Gastrocnemius medialis (tissue), 4 donors: ENCODE measurements around the gene UNC93A. TPM values are rescaled to one million over a fixed set of nuclear protein-coding genes. Genes with fewer than 3 reads are reported as not detected.

Experiments
- ATAC-seq, 2 donors: fragments of 150-250 bp; one replicate each; pipeline ENCODE4 v1.9.1; 2016
- DNase-seq, 2 donors: peaks; one replicate each; pipeline ENCODE4 v3.0.0-alpha.2; 2019
- H3K27ac ChIP-seq, 4 donors: fragments of 200-600 bp; sonication (generic); 1 replicate in 1 of 4; 2 replicates in 3 of 4; pipeline ENCODE4 v1.5.1; 2016 to 2018; ENCODE audit warnings: mild to moderate bottlenecking in 2 of 4, moderate library complexity in 1 of 4
- H3K27me3 ChIP-seq, 3 donors: fragments of 200-600 bp; sonication (generic) in 2 of 3; 1 replicate in 1 of 3; 2 replicates in 2 of 3; pipeline versions ENCODE4 v1.5.1 to v1.6.0; 2016 to 2019; ENCODE audit warnings: mild to moderate bottlenecking in 1 of 3, moderate library complexity in 1 of 3
- H3K36me3 ChIP-seq, 2 donors: fragments of 200-600 bp; sonication (generic) in 1 of 2; one replicate each; pipeline ENCODE4 v1.5.1; 2017 to 2018
- H3K4me1 ChIP-seq, 2 donors: fragments of 200-600 bp; sonication (generic) in 1 of 2; one replicate each; pipeline ENCODE4 v1.5.1; 2016 to 2017; ENCODE audit warnings: mild to moderate bottlenecking in 2 of 2
- H3K4me3 ChIP-seq, 4 donors: fragments of 200-600 bp; sonication (generic) in 3 of 4; 1 replicate in 1 of 4; 2 replicates in 3 of 4; pipeline ENCODE4 v1.5.1; 2016 to 2019; ENCODE audit warnings: mild to moderate bottlenecking in 2 of 4
- H3K9me3 ChIP-seq, 3 donors: fragments of 200-600 bp; sonication (generic) in 2 of 3; 1 replicate in 1 of 3; 2 replicates in 2 of 3; pipeline ENCODE4 v1.5.1; 2016 to 2019
- CTCF ChIP-seq, 5 experiments: fragments of 450-650 bp in 3 of 5; fragments of 200-600 bp in 2 of 5; sonication (generic) in 2 of 5; IDR thresholded peaks in 4 of 5; conservative IDR thresholded peaks in 1 of 5; 1 replicate in 4 of 5; 2 replicates in 1 of 5; pipeline ENCODE4 v1.5.1; 2016 to 2019; ENCODE audit warnings: antibody characterized with exemption in 5 of 5, mild to moderate bottlenecking in 3 of 5, moderate library complexity in 3 of 5
- POLR2A ChIP-seq, 2 donors: fragments of 450-650 bp; IDR thresholded peaks; one replicate each; pipeline ENCODE4 v1.6.1; 2017; ENCODE audit warnings: antibody characterized with exemption in 2 of 2, mild to moderate bottlenecking in 2 of 2, moderate library complexity in 2 of 2
- in situ Hi-C, 4 donors: fragments of 200-750 bp; cut with MboI; loops; one replicate each; pipeline versions ENCODE4 v1.15.0 to v1.8.0; 2017; ENCODE audit warnings: low sequenced_read_pairs in 4 of 4
- intact Hi-C: fragments of 100-400 bp; cut with DNase I; formaldehyde crosslinking; loops from one replicate; pipeline ENCODE4 v1.15.1; 2023; ENCODE audit warnings: low total_unique reads
- total RNA-seq, 4 donors: library from RNA; depleted of rRNA; stranded (reverse); fragments of >200 nt; gene quantifications; one replicate each; pipeline versions ENCODE4 v1.1.0 to v1.2.3, GENCODE V29; 2016

UNC93A gene
- total RNA-seq, 4 donors from 2014 or later: not detected

GRCh38 chr6:167329014-167329413, 37.9 kb downstream of the UNC93A start:
- in situ Hi-C loops (no loop called here), intact Hi-C loops (no loop called here)
- TF ChIP-seq CTCF (IDR thresholded peaks at IDR 0.05 in 4 of 5, conservative IDR thresholded peaks at IDR 0.05 in 1 of 5) (no peak), POLR2A (IDR thresholded peaks at IDR 0.05) (no peak)
- Histone ChIP-seq H3K36me3 (no peaks in the 10 kb centered on the region), H3K4me3 (no peak overlapping the region), H3K27ac (no peak overlapping the region), H3K4me1 (no peaks in the 10 kb centered on the region), H3K9me3 (no peaks in the 10 kb centered on the region), H3K27me3 (peaks cover 0 to 6% (median 2%) of the 10 kb centered on the region in 3 donors)
- ATAC-seq: no peak
- no peak for DNase-seq

- Histone ChIP-seq H3K4me1 (no peaks in the 10 kb centered on the region), H3K27me3 (peaks cover 0 to 6% (median 2%) of the 10 kb centered on the region in 3 donors), H3K27ac (no peak overlapping the region), H3K4me3 (no peak overlapping the region), H3K9me3 (no peaks in the 10 kb centered on the region), H3K36me3 (no peaks in the 10 kb centered on the region)
- in situ Hi-C loops (no loop called here), intact Hi-C loops (no loop called here)
- DNase-seq: no peak
- no peak for ATAC-seq
- TF ChIP-seq CTCF (IDR thresholded peaks at IDR 0.05 in 4 of 5, conservative IDR thresholded peaks at IDR 0.05 in 1 of 5) (no peak), POLR2A (IDR thresholded peaks at IDR 0.05) (no peak)
Measured at GRCh38 chr6:167330750-167331149, 39.6 kb downstream of the UNC93A start.

- Histone ChIP-seq H3K9me3 (no peaks in the 10 kb centered on the region), H3K27ac (no peak overlapping the region), H3K27me3 (peaks cover 0 to 6% (median 2%) of the 10 kb centered on the region in 3 donors), H3K36me3 (no peaks in the 10 kb centered on the region), H3K4me3 (no peak overlapping the region), H3K4me1 (no peaks in the 10 kb centered on the region)
- intact Hi-C loops (no loop called here), in situ Hi-C loops (no loop called here)
- ATAC-seq (no peak), DNase-seq (no peak)
- no peak for TF ChIP-seq CTCF (IDR thresholded peaks at IDR 0.05 in 4 of 5, conservative IDR thresholded peaks at IDR 0.05 in 1 of 5)
- TF ChIP-seq POLR2A (IDR thresholded peaks at IDR 0.05): no peak
Measured at GRCh38 chr6:167331565-167331964, 40.5 kb downstream of the UNC93A start.

DNA sequence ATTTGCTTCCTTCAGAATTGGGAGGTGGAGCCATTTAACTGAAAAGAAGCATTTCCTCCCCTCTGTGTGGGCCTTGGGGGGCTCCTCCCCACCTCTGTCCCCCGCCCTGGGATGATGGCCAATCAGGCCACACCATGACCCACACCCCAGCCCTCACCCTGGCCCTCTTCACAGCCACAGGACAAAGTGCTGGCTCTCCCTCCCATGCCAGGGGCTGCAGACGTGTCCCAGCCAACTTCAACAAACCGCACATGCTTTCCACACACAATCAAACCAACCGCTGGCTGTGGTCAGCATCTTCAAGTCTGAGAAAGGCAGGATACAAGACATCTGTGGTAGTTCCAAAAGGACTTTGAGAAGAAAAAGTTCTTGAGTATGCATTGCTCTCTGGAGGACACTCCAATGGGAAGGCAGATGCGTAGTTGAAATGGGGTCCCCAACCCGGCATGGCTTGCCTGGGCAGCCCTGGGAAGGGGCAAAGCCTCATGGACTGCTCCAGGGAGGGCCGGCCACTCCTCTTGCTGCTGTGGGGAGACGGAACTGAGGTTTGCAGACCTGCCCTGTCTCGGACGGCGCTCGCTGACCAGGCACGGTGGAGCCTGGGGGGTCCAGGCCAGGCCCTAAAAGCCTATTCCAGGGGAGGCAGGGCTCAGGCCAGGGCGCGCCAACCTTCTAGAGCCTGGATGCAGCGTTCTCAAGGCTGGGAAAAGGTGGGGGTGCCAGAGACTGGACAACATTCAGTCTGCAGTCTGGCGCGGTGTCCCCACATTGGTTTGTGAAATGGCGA, 45.9 kb downstream of the UNC93A start:
- Histone ChIP-seq H3K9me3 (no peaks in the 10 kb centered on the region), H3K4me3 (no peak overlapping the region), H3K27ac (no peak overlapping the region), H3K36me3 (no peaks in the 10 kb centered on the region), H3K27me3 (no peaks in the 10 kb centered on the region), H3K4me1 (no peaks in the 10 kb centered on the region)
- ATAC-seq: no peak
- in situ Hi-C loops (no loop called here), intact Hi-C loops (no loop called here)
- no peak for DNase-seq
- TF ChIP-seq POLR2A (IDR thresholded peaks at IDR 0.05) (no peak), CTCF (IDR thresholded peaks at IDR 0.05 in 4 of 5, conservative IDR thresholded peaks at IDR 0.05 in 1 of 5) (no peak)
